ENCODE data around the gene PRICKLE4. TPM values are rescaled to one million over a fixed set of nuclear protein-coding genes. Genes with fewer than 3 reads are reported as not detected.
A peak's percentile ranks its signal among the peaks of the same experiment; 100 is the strongest.

PRICKLE4 gene
- total RNA-seq, 1 experiment from 2014 or later = 1.5 TPM

DNA sequence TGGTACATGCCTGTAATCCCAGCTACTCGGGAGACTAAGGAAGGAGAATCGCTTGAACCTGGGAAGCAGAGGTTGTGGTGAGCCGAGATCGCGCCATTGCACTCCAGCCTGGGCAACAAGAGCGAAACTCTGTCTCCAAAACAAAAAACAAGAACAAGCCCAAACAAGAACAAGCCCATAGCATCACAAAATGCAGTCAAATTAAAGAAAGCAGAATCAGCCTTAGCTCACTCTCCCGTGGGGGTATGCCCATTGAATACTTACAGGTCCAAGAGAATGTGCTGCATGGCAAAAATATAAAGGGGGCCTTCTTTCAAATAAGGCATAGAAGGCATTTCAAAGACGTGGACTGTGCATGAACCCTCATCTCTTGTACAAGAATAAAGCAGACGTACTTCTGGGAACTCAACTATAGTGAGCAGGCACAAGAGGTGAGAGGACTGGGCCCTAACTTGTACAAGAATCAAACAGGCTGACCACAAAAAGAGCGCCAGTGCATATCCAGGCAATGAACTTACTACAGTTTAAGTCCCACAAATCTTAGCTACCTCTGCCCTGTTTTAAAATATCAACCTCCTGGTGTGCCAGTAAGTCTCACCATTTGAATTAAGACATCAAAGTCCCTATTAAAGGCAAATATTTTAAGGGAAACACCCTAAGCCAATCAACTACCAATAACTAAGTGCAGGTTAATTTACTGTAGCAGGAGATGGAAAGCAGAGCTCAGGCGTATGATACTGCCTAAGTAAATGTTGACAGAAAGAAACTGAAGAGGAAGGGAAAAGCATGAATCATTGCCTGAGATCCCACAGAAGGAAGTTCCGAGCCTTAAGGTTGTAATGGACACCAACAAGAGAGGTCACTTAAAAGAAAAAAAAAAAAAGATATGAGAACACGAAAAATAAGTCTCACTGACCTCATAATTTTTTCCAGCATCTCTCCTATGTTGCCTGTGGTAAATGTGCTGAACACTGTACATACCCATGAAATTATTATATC, 44.3 kb downstream of the PRICKLE4 start:
- Mint-ChIP-seq H3K4me3 (no peak overlapping the region), H3K4me1 (no peaks in the 10 kb centered on the region), H3K36me3 (no peaks in the 10 kb centered on the region), H3K27ac (0 out of 2 replicates have a peak overlapping the region, but pooled peaks have one; percentile 5), H3K9me3 (no peaks in the 10 kb centered on the region), H3K27me3 (ENCODE audit: low read depth) (no peaks in the 10 kb centered on the region)
- DNase-seq (ENCODE audit: low spot score) = no peak
- TF ChIP-seq, protein P1, sequence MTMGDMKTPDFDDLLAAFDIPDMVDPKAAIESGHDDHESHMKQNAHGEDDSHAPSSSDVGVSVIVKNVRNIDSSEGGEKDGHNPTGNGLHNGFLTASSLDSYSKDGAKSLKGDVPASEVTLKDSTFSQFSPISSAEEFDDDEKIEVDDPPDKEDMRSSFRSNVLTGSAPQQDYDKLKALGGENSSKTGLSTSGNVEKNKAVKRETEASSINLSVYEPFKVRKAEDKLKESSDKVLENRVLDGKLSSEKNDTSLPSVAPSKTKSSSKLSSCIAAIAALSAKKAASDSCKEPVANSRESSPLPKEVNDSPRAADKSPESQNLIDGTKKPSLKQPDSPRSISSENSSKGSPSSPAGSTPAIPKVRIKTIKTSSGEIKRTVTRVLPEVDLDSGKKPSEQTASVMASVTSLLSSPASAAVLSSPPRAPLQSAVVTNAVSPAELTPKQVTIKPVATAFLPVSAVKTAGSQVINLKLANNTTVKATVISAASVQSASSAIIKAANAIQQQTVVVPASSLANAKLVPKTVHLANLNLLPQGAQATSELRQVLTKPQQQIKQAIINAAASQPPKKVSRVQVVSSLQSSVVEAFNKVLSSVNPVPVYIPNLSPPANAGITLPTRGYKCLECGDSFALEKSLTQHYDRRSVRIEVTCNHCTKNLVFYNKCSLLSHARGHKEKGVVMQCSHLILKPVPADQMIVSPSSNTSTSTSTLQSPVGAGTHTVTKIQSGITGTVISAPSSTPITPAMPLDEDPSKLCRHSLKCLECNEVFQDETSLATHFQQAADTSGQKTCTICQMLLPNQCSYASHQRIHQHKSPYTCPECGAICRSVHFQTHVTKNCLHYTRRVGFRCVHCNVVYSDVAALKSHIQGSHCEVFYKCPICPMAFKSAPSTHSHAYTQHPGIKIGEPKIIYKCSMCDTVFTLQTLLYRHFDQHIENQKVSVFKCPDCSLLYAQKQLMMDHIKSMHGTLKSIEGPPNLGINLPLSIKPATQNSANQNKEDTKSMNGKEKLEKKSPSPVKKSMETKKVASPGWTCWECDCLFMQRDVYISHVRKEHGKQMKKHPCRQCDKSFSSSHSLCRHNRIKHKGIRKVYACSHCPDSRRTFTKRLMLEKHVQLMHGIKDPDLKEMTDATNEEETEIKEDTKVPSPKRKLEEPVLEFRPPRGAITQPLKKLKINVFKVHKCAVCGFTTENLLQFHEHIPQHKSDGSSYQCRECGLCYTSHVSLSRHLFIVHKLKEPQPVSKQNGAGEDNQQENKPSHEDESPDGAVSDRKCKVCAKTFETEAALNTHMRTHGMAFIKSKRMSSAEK (CRISPR knock-in tag; IDR thresholded peaks at IDR 0.05; ENCODE audit: borderline replicate concordance) = no peak
- TF ChIP-seq, protein P2, sequence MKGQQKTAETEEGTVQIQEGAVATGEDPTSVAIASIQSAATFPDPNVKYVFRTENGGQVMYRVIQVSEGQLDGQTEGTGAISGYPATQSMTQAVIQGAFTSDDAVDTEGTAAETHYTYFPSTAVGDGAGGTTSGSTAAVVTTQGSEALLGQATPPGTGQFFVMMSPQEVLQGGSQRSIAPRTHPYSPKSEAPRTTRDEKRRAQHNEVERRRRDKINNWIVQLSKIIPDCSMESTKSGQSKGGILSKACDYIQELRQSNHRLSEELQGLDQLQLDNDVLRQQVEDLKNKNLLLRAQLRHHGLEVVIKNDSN (CRISPR knock-in tag; IDR thresholded peaks at IDR 0.05) = no peak
- no peak for TF ChIP-seq ESRRA (CRISPR knock-in tag; IDR thresholded peaks at IDR 0.05; ENCODE audit: borderline replicate concordance)
- no peak for TF ChIP-seq GABPB1 (CRISPR knock-in tag; IDR thresholded peaks at IDR 0.05)
- TF ChIP-seq, protein P3, sequence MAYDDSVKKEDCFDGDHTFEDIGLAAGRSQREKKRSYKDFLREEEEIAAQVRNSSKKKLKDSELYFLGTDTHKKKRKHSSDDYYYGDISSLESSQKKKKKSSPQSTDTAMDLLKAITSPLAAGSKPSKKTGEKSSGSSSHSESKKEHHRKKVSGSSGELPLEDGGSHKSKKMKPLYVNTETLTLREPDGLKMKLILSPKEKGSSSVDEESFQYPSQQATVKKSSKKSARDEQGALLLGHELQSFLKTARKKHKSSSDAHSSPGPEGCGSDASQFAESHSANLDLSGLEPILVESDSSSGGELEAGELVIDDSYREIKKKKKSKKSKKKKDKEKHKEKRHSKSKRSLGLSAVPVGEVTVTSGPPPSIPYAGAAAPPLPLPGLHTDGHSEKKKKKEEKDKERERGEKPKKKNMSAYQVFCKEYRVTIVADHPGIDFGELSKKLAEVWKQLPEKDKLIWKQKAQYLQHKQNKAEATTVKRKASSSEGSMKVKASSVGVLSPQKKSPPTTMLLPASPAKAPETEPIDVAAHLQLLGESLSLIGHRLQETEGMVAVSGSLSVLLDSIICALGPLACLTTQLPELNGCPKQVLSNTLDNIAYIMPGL (CRISPR knock-in tag; IDR thresholded peaks at IDR 0.05) = no peak
- no peak for TF ChIP-seq FOXJ3 (CRISPR knock-in tag; IDR thresholded peaks at IDR 0.05; ENCODE audit: borderline replicate concordance)
- no peak for TF ChIP-seq OVOL2 (CRISPR knock-in tag; IDR thresholded peaks at IDR 0.05; ENCODE audit: borderline replicate concordance)
- no peak for TF ChIP-seq TEAD1 (CRISPR knock-in tag; IDR thresholded peaks at IDR 0.05)
- TF ChIP-seq, protein P4, sequence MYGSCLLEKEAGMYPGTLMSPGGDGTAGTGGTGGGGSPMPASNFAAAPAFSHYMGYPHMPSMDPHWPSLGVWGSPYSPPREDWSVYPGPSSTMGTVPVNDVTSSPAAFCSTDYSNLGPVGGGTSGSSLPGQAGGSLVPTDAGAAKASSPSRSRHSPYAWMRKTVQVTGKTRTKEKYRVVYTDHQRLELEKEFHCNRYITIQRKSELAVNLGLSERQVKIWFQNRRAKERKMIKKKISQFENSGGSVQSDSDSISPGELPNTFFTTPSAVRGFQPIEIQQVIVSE (CRISPR knock-in tag; IDR thresholded peaks at IDR 0.05; ENCODE audit: borderline replicate concordance) = no peak
- no peak for TF ChIP-seq MXD4 (CRISPR knock-in tag; IDR thresholded peaks at IDR 0.05; ENCODE audit: borderline replicate concordance)
- no peak for TF ChIP-seq ATF1 (CRISPR knock-in tag; IDR thresholded peaks at IDR 0.05)
- TF ChIP-seq, protein P5, sequence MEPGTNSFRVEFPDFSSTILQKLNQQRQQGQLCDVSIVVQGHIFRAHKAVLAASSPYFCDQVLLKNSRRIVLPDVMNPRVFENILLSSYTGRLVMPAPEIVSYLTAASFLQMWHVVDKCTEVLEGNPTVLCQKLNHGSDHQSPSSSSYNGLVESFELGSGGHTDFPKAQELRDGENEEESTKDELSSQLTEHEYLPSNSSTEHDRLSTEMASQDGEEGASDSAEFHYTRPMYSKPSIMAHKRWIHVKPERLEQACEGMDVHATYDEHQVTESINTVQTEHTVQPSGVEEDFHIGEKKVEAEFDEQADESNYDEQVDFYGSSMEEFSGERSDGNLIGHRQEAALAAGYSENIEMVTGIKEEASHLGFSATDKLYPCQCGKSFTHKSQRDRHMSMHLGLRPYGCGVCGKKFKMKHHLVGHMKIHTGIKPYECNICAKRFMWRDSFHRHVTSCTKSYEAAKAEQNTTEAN (CRISPR knock-in tag; IDR thresholded peaks at IDR 0.05) = no peak
- TF ChIP-seq CREM (CRISPR knock-in tag; IDR thresholded peaks at IDR 0.05) = no peak
- TF ChIP-seq, protein P6, sequence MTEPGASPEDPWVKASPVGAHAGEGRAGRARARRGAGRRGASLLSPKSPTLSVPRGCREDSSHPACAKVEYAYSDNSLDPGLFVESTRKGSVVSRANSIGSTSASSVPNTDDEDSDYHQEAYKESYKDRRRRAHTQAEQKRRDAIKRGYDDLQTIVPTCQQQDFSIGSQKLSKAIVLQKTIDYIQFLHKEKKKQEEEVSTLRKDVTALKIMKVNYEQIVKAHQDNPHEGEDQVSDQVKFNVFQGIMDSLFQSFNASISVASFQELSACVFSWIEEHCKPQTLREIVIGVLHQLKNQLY (CRISPR knock-in tag; IDR thresholded peaks at IDR 0.05) = no peak
- no peak for TF ChIP-seq SMAD3 (CRISPR knock-in tag; IDR thresholded peaks at IDR 0.05; ENCODE audit: borderline replicate concordance)
- TF ChIP-seq ZNF121 (CRISPR knock-in tag; IDR thresholded peaks at IDR 0.05) = no peak
- no peak for TF ChIP-seq ZNF317 (CRISPR knock-in tag; IDR thresholded peaks at IDR 0.05; ENCODE audit: borderline replicate concordance, low read depth)
- TF ChIP-seq GTF2I (CRISPR knock-in tag; conservative IDR thresholded peaks at IDR 0.05) = no peak
- no peak for TF ChIP-seq ETV6 (CRISPR knock-in tag; IDR thresholded peaks at IDR 0.05)
- no peak for TF ChIP-seq NR2C2 (CRISPR knock-in tag; IDR thresholded peaks at IDR 0.05)
- POLR2A ChIA-PET = no interaction called here
- no peak for ATAC-seq
- CTCF ChIA-PET = interaction anchor here (0.9 to 1.5 kb wide), 2 partner anchors 38 to 279 kb away, joined by 3 to 5 read pairs; no protein-coding TSS in a partner anchor
